KMS-11 (cell line): ENCODE data around the gene CALHM4.

Source experiments
- H2AFZ ChIP-seq: fragments of 200-600 bp; sonication (generic); 2 replicates; pipeline ENCODE4 v1.6.1; 2016; ENCODE audit warnings: antibody characterized with exemption, mixed run types, low read depth
- H3K27ac ChIP-seq: fragments of 200-600 bp; sonication (generic); 2 replicates; pipeline ENCODE4 v1.6.1; 2016; ENCODE audit warnings: mild to moderate bottlenecking, mixed run types
- H3K27me3 ChIP-seq: fragments of 200-600 bp; sonication (generic); 2 replicates; pipeline ENCODE4 v1.6.1; 2017; ENCODE audit warnings: mild to moderate bottlenecking, low read depth, mixed run types, moderate library complexity; ENCODE audit not compliant: insufficient read depth
- H3K36me3 ChIP-seq: fragments of 200-600 bp; sonication (generic); 2 replicates; pipeline ENCODE4 v1.6.1; 2017; ENCODE audit warnings: mild to moderate bottlenecking, mixed run types; ENCODE audit not compliant: insufficient read depth
- H3K4me1 ChIP-seq: fragments of 200-600 bp; sonication (generic); 2 replicates; pipeline ENCODE4 v1.6.1; 2016; ENCODE audit warnings: mild to moderate bottlenecking, low read depth, mixed run types; ENCODE audit not compliant: poor library complexity, severe bottlenecking
- H3K4me2 ChIP-seq: fragments of 200-600 bp; sonication (generic); 2 replicates; pipeline ENCODE4 v1.7.0; 2016; ENCODE audit warnings: mild to moderate bottlenecking, mixed run types
- H3K4me3 ChIP-seq: fragments of 200-600 bp; sonication (generic); IDR thresholded peaks from 2 replicates; pipeline ENCODE4 v1.6.1; 2017; ENCODE audit warnings: low read depth, low read length, mixed read lengths; ENCODE audit not compliant: insufficient read depth
- H3K79me2 ChIP-seq: fragments of 200-600 bp; sonication (generic); 2 replicates; pipeline ENCODE4 v1.6.1; 2016; ENCODE audit warnings: low read depth, mixed run types; ENCODE audit not compliant: insufficient read depth
- H3K9ac ChIP-seq: fragments of 200-600 bp; sonication (generic); 2 replicates; pipeline ENCODE4 v1.6.1; 2016; ENCODE audit warnings: mild to moderate bottlenecking, mixed run types
- H4K20me1 ChIP-seq: fragments of 200-600 bp; sonication (generic); 2 replicates; pipeline ENCODE4 v1.6.1; 2016; ENCODE audit warnings: mild to moderate bottlenecking, mixed run types; ENCODE audit not compliant: insufficient read depth
- TF ChIP-seq, protein P1 (sequence below): fragments of 200-600 bp; sonication (generic); conservative IDR thresholded peaks from 2 replicates; pipeline ENCODE4 v1.6.1; 2017; ENCODE audit warnings: low read depth, mild to moderate bottlenecking, antibody characterized with exemption, low read length, moderate library complexity, mixed read lengths

The CALHM4 gene

GRCh38 chr6:116577486-116577885, 23.9 kb downstream of the CALHM4 start:
- Histone ChIP-seq H3K36me3 (no peaks in the 10 kb centered on the region), H4K20me1 (0 out of 2 replicates have a peak, but pooled peaks cover 4% of the 10 kb centered on the region), H3K4me2 (no peak overlapping the region)

GRCh38 chr6:116578335-116578734, 24.8 kb downstream of the CALHM4 start:
- Histone ChIP-seq H3K27me3 (no peaks in the 10 kb centered on the region), H2AFZ (no peak overlapping the region), H3K9ac (no peak overlapping the region), H3K79me2 (peaks cover 13% of the 10 kb centered on the region; the same call in 1 of the 2 replicates), H3K36me3 (no peaks in the 10 kb centered on the region), H3K27ac (no peak overlapping the region), H3K4me2 (no peak overlapping the region), H3K4me3 (no peak overlapping the region), H4K20me1 (0 out of 2 replicates have a peak, but pooled peaks cover 4% of the 10 kb centered on the region), H3K4me1 (peaks cover 4% of the 10 kb centered on the region)
- TF ChIP-seq, protein P1, sequence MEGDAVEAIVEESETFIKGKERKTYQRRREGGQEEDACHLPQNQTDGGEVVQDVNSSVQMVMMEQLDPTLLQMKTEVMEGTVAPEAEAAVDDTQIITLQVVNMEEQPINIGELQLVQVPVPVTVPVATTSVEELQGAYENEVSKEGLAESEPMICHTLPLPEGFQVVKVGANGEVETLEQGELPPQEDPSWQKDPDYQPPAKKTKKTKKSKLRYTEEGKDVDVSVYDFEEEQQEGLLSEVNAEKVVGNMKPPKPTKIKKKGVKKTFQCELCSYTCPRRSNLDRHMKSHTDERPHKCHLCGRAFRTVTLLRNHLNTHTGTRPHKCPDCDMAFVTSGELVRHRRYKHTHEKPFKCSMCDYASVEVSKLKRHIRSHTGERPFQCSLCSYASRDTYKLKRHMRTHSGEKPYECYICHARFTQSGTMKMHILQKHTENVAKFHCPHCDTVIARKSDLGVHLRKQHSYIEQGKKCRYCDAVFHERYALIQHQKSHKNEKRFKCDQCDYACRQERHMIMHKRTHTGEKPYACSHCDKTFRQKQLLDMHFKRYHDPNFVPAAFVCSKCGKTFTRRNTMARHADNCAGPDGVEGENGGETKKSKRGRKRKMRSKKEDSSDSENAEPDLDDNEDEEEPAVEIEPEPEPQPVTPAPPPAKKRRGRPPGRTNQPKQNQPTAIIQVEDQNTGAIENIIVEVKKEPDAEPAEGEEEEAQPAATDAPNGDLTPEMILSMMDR: no peak

More at GRCh38 chr6:116577486-116577885, 23.9 kb downstream of the CALHM4 start:
- Histone ChIP-seq H3K9ac (no peak overlapping the region), H3K27me3 (no peaks in the 10 kb centered on the region), H2AFZ (no peak overlapping the region), H3K27ac (no peak overlapping the region), H3K4me3 (no peak overlapping the region), H3K79me2 (peaks cover 21% of the 10 kb centered on the region), H3K4me1 (peaks cover 13% of the 10 kb centered on the region)
- TF ChIP-seq, protein P1: no peak

- H3K36me3 ChIP-seq: no peaks in the 10 kb centered on the region
- no peak overlapping the region for H3K9ac ChIP-seq
- H3K4me1 ChIP-seq: no peaks in the 10 kb centered on the region
- 0 out of 2 replicates have a peak, but pooled peaks cover 4% of the 10 kb centered on the region for H4K20me1 ChIP-seq
- H2AFZ ChIP-seq: no peak overlapping the region
- TF ChIP-seq, protein P1: no peak
- no peak overlapping the region for H3K4me2 ChIP-seq
- no peak overlapping the region for H3K4me3 ChIP-seq
- H3K79me2 ChIP-seq: peaks cover 5% of the 10 kb centered on the region; the same call in 1 of the 2 replicates
- H3K27ac ChIP-seq: no peak overlapping the region
- no peaks in the 10 kb centered on the region for H3K27me3 ChIP-seq
These were observed 25.6 kb downstream of the CALHM4 start for GRCh38 chr6:116579143-116579542.

DNA sequence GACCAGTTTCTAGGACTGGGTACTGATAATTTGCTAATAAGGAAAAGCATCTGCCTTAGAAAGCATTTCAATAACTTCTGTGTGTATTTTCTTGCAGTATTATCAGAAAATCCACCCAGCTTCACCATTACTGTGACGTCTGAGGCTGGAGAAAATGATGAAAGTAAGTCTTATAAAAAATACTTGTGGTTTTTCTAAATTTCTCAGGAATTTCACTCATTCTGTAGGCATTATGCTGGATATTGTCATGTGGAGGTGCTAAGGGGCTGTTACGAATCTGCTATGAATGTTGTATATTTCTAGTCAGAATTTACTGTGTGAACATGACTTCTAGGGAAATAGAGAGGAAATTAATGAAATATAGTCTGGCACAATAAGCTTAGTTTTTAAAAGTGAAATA, 26.6 kb downstream of the CALHM4 start:
- H3K27ac ChIP-seq: no peak overlapping the region
- H3K27me3 ChIP-seq: no peaks in the 10 kb centered on the region
- no peak overlapping the region for H3K4me3 ChIP-seq
- H3K9ac ChIP-seq: no peak overlapping the region
- 0 out of 2 replicates have a peak, but pooled peaks cover 4% of the 10 kb centered on the region for H4K20me1 ChIP-seq
- no peaks in the 10 kb centered on the region for H3K4me1 ChIP-seq
- H3K79me2 ChIP-seq: peaks cover 3% of the 10 kb centered on the region; the same call in 1 of the 2 replicates
- TF ChIP-seq, protein P1: no peak
- H3K4me2 ChIP-seq: no peak overlapping the region
- H3K36me3 ChIP-seq: no peaks in the 10 kb centered on the region
- no peak overlapping the region for H2AFZ ChIP-seq
